Spinal cord (tissue), 10 donors: ENCODE results near the gene ALAS1. TPM values are rescaled to one million over a fixed set of nuclear protein-coding genes. Genes with fewer than 3 reads are reported as not detected.
"Not testable (repeated sequence)": the region's sequence is repeated elsewhere in the genome, so short reads cannot be mapped to it uniquely, and the experiment has no call there.

Source experiments
- DNase-seq, 6 donors: peaks; one replicate each; pipeline versions ENCODE4 v3.0.0 to v3.0.0-alpha.2; 2013 to 2015; ENCODE audit warnings: low spot score in 6 of 6, low read depth in 4 of 6
- H3K27ac ChIP-seq: one replicate; pipeline ENCODE4 v1.5.1; 2013; ENCODE audit warnings: low read depth, low read length, control low read depth
- H3K27me3 ChIP-seq: one replicate; pipeline ENCODE4 v1.6.1; 2013; ENCODE audit warnings: low read length; ENCODE audit not compliant: control insufficient read depth, insufficient read depth
- H3K36me3 ChIP-seq: one replicate; pipeline ENCODE4 v1.6.1; 2013; ENCODE audit warnings: low read length; ENCODE audit not compliant: control insufficient read depth, insufficient read depth
- H3K4me1 ChIP-seq: one replicate; pipeline ENCODE4 v1.6.1; 2013; ENCODE audit warnings: low read length; ENCODE audit not compliant: control insufficient read depth, insufficient read depth
- H3K4me3 ChIP-seq: one replicate; pipeline ENCODE4 v1.5.1; 2013; ENCODE audit warnings: low read depth, low read length, control low read depth
- H3K9me3 ChIP-seq: one replicate; pipeline ENCODE4 v1.6.1; 2013; ENCODE audit warnings: low read length; ENCODE audit not compliant: control insufficient read depth, insufficient read depth
- WGBS: methylation state at CpG from one replicate; pipeline ENCODE4 v1.1.5; 2013; ENCODE audit warnings: missing lambda C conversion rate; ENCODE audit not compliant: insufficient coverage; 5-methylcytosine and 5-hydroxymethylcytosine counted together
- polyA plus RNA-seq, 2 donors: library from polyadenylated mRNA; unstranded; fragments of 120-200 nt; gene quantifications; one replicate each; pipeline ENCODE4 v1.2.1, GENCODE V29; 2013; ENCODE audit not compliant: insufficient read length in 2 of 2
- total RNA-seq, 2 donors: library from RNA; depleted of rRNA in 1 of 2; stranded (reverse); fragments of 120-200 nt in 1 of 2; fragments of >200 nt in 1 of 2; gene quantifications; one replicate each; pipeline versions ENCODE4 v1.2.3 to v1.2.4, GENCODE V29; 2013 to 2014
- donor health status: healthy.

The ALAS1 gene
- total and polyA plus RNA-seq, 4 donors: 39.6 to 57.5 (median 52.7) TPM

- WGBS: 90% methylated on average over 13 of the region's 14 CpGs
- Histone ChIP-seq H3K27me3 (no peaks in the 10 kb centered on the region), H3K36me3 (no peaks in the 10 kb centered on the region), H3K9me3 (no peaks in the 10 kb centered on the region), H3K4me3 (no peak overlapping the region), H3K4me1 (no peaks in the 10 kb centered on the region), H3K27ac (no peak overlapping the region)
- DNase-seq: no peak
Measured at GRCh38 chr3:52175416-52176179, 22.4 kb upstream of the ALAS1 start.

GRCh38 chr3:52176180-52176752 lies 21.7 kb upstream of the ALAS1 start:
- Histone ChIP-seq H3K27ac (no peak overlapping the region), H3K36me3 (no peaks in the 10 kb centered on the region), H3K4me3 (no peak overlapping the region), H3K9me3 (no peaks in the 10 kb centered on the region), H3K27me3 (no peaks in the 10 kb centered on the region), H3K4me1 (no peaks in the 10 kb centered on the region)
- DNase-seq: no peak
- 91% methylated on average over 8 of the region's 8 CpGs for WGBS

DNA sequence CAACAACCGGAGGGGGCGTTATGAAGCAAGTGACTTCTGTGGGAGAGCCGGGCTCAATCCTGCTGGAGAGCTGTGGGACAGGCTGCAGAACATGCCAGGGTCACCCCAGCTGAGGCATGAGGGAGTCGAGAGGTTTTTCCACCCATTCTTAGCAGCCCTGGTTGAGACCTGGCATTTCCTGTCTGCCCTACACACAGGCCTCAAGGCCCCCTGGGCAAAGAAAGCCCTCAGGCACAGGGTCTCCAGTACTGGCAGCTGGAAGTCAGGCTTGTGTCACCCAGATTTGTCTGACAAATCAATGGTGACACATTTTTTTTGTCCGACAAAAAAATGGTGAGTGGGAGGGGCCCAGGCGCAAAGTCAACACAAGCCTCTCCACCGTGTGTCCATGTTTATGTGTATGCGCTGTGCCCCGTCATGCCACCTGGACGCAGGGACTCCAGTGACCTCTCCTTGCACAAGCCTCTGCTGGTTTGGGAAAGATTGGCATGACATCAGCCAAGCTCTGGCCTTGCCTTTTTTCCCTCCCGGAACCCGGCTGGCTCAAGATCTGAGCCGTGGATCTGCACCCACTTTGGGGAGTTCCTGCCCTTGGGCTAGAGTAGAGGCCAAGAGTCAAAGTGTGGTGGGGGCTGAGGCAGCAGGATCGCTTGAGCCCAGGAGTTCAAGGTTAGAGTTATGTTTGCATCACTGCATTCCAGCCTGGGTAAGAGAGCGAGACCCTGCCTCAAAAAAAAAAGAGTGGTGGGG lies 20.8 kb upstream of the ALAS1 start:
- Histone ChIP-seq H3K4me3 (no peak overlapping the region), H3K4me1 (no peaks in the 10 kb centered on the region), H3K36me3 (no peaks in the 10 kb centered on the region), H3K27ac (no peak overlapping the region), H3K9me3 (no peaks in the 10 kb centered on the region), H3K27me3 (no peaks in the 10 kb centered on the region)
- 84% methylated on average over 14 of the region's 15 CpGs for WGBS
- no peak for DNase-seq

GRCh38 chr3:52177701-52178042 lies 20.3 kb upstream of the ALAS1 start:
- Histone ChIP-seq H3K27ac (no peak overlapping the region), H3K9me3 (no peaks in the 10 kb centered on the region), H3K4me1 (no peaks in the 10 kb centered on the region), H3K4me3 (no peak overlapping the region), H3K36me3 (no peaks in the 10 kb centered on the region), H3K27me3 (no peaks in the 10 kb centered on the region)
- WGBS: 90% methylated on average over 5 of the region's 5 CpGs
- no peak for DNase-seq

GRCh38 chr3:52178126-52178525 lies 19.8 kb upstream of the ALAS1 start:
- 93% methylated on average over 4 of the region's 4 CpGs for WGBS
- not testable (repeated sequence) for H3K4me1 ChIP-seq, H3K27ac ChIP-seq, H3K9me3 ChIP-seq, H3K4me3 ChIP-seq, DNase-seq, H3K27me3 ChIP-seq, H3K36me3 ChIP-seq

- Histone ChIP-seq H3K4me3 (no peak overlapping the region), H3K36me3 (no peaks in the 10 kb centered on the region), H3K9me3 (no peaks in the 10 kb centered on the region), H3K27me3 (no peaks in the 10 kb centered on the region), H3K27ac (no peak overlapping the region), H3K4me1 (no peaks in the 10 kb centered on the region)
- DNase-seq: no peak
- 81% methylated on average over 1 of the region's 1 CpG for WGBS
Measured at GRCh38 chr3:52178537-52178936, 19.4 kb upstream of the ALAS1 start.

GRCh38 chr3:52181543-52181942 lies 16.4 kb upstream of the ALAS1 start:
- H3K4me3 ChIP-seq: no peak overlapping the region
- H3K4me1 ChIP-seq: no peaks in the 10 kb centered on the region
- H3K9me3 ChIP-seq: no peaks in the 10 kb centered on the region
- H3K27ac ChIP-seq: no peak overlapping the region
- H3K36me3 ChIP-seq: no peaks in the 10 kb centered on the region
- DNase-seq: no peak
- 62% methylated on average over 4 of the region's 4 CpGs for WGBS
- no peaks in the 10 kb centered on the region for H3K27me3 ChIP-seq

GRCh38 chr3:52182196-52182595 lies 15.8 kb upstream of the ALAS1 start:
- Histone ChIP-seq H3K27me3 (no peaks in the 10 kb centered on the region), H3K9me3 (no peaks in the 10 kb centered on the region), H3K27ac (no peak overlapping the region), H3K4me1 (no peaks in the 10 kb centered on the region), H3K4me3 (no peak overlapping the region), H3K36me3 (no peaks in the 10 kb centered on the region)
- WGBS: 91% methylated on average over 4 of the region's 5 CpGs
- DNase-seq: no peak

GRCh38 chr3:52182691-52183090 lies 15.3 kb upstream of the ALAS1 start:
- Histone ChIP-seq H3K27me3 (no peaks in the 10 kb centered on the region), H3K4me1 (no peaks in the 10 kb centered on the region), H3K36me3 (no peaks in the 10 kb centered on the region), H3K4me3 (no peak overlapping the region), H3K27ac (no peak overlapping the region), H3K9me3 (no peaks in the 10 kb centered on the region)
- DNase-seq: no peak
- 98% methylated on average over 4 of the region's 4 CpGs for WGBS
